Right lobe of liver (tissue), 6 donors: ENCODE results near the gene CRACDL. TPM values are rescaled to one million over a fixed set of nuclear protein-coding genes. Genes with fewer than 3 reads are reported as not detected.

Experiments
- ATAC-seq, 4 donors: fragments of 200-7000 bp; cut with Tn5 transposase; one replicate each; pipeline ENCODE4 v1.9.1; 2020; ENCODE audit warnings: mild to moderate bottlenecking in 4 of 4, moderate library complexity in 4 of 4
- DNase-seq, 3 donors: peaks; one replicate each; pipeline ENCODE4 v3.0.0-alpha.2; 2020
- H3K27ac ChIP-seq, 3 donors: fragments of 200-600 bp; one replicate each; pipeline ENCODE4 v1.8.0; 2022
- H3K27me3 ChIP-seq, 2 donors: fragments of 200-600 bp; one replicate each; pipeline ENCODE4 v1.8.0; 2022
- H3K36me3 ChIP-seq, 4 donors: fragments of 200-600 bp; sonication (generic) in 1 of 4; one replicate each; pipeline versions ENCODE4 v1.5.1 to v1.8.0; 2017 to 2022; ENCODE audit warnings: control low read depth in 1 of 4
- H3K4me1 ChIP-seq, 4 donors: fragments of 200-600 bp; sonication (generic) in 1 of 4; one replicate each; pipeline versions ENCODE4 v1.5.1 to v1.8.0; 2017 to 2022; ENCODE audit warnings: control low read depth in 1 of 4
- H3K4me3 ChIP-seq, 3 donors: fragments of 200-600 bp; one replicate each; pipeline ENCODE4 v1.8.0; 2022
- H3K9me3 ChIP-seq, 4 donors: fragments of 200-600 bp; sonication (generic) in 1 of 4; one replicate each; pipeline versions ENCODE4 v1.5.1 to v1.8.0; 2017 to 2022; ENCODE audit warnings: control low read depth in 1 of 4
- POLR2A ChIP-seq: fragments of 450-650 bp; IDR thresholded peaks from one replicate; pipeline ENCODE4 v1.6.1; 2017; ENCODE audit warnings: antibody characterized with exemption, mild to moderate bottlenecking
- WGBS: methylation state at CpG from one replicate; pipeline ENCODE4 v1.1.6; 2018; ENCODE audit warnings: low coverage, low lambda C conversion rate; ENCODE audit not compliant: insufficient coverage; ENCODE audit errors: missing lambda C conversion rate; 5-methylcytosine and 5-hydroxymethylcytosine counted together
- intact Hi-C, 2 donors: fragments of 100-400 bp; cut with DNase I; formaldehyde crosslinking; loops; one replicate each; pipeline versions ENCODE4 v1.11.2 to v1.14.1; 2022
- total RNA-seq, 6 experiments: library from RNA; depleted of rRNA in 2 of 6; stranded (reverse); fragments of >200 nt in 2 of 6; fragmentation: NEBNext Ultra II Directional in 3 of 6; extraction: Animal tissue kit (Norgen Biotek cat#: 25700) in 3 of 6; gene quantifications; one replicate each; pipeline versions ENCODE4 v1.1.0 to v1.2.4, GENCODE V29; 2016 to 2023
- TF ChIP-seq, protein P1 (sequence below), 4 donors: fragments of 200-600 bp in 3 of 4; fragments of 450-650 bp in 1 of 4; IDR thresholded peaks; one replicate each; pipeline versions ENCODE4 v1.5.1 to v1.8.0; 2016 to 2022; ENCODE audit warnings: antibody characterized with exemption in 4 of 4, mild to moderate bottlenecking in 2 of 4
- donor health status: DM: no; HTN: yes; CAD: no.
- donor health status: DM: no; HTN: no; CAD: no.
- donor health status: DM: no; HTN: no; CAD: no.
- donor health status: DM: no; HTN: yes; CAD: no.
- donor health status: DM: no; HTN: yes; CAD: no.

The CRACDL gene
- total RNA-seq, 6 experiments from 2014 or later, result 0.12 to 0.56 (median 0.32) TPM

DNA sequence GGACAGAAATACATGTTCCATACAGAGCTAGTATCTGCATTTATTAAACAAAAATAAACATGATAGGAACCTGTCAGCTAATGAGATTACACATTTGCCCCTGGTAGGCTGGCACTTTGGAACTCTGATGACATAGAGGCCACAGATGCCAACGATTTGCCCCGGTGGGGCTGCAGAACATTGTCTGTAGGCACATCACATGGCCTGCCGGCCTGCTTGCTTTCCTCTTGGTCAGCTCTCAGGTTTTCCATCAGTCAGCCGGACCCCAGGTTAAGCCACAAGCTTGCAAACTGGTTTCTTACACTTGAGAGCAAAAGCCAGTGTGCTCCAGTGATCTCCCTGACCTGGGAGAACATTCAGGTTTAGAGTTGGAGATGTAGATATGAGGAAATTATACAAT lies 60.3 kb downstream of the CRACDL start:
- Histone ChIP-seq H3K27ac (no peak overlapping the region), H3K4me3 (no peak overlapping the region), H3K27me3 (no peaks in the 10 kb centered on the region), H3K36me3 (no peaks in the 10 kb centered on the region), H3K4me1 (no peaks in the 10 kb centered on the region), H3K9me3 (no peaks in the 10 kb centered on the region)
- WGBS, result 90% methylated on average over 2 of the region's 4 CpGs
- no peak for DNase-seq
- no peak for ATAC-seq
- intact Hi-C loops, result no loop called here
- no peak for TF ChIP-seq POLR2A
- TF ChIP-seq, protein P1, sequence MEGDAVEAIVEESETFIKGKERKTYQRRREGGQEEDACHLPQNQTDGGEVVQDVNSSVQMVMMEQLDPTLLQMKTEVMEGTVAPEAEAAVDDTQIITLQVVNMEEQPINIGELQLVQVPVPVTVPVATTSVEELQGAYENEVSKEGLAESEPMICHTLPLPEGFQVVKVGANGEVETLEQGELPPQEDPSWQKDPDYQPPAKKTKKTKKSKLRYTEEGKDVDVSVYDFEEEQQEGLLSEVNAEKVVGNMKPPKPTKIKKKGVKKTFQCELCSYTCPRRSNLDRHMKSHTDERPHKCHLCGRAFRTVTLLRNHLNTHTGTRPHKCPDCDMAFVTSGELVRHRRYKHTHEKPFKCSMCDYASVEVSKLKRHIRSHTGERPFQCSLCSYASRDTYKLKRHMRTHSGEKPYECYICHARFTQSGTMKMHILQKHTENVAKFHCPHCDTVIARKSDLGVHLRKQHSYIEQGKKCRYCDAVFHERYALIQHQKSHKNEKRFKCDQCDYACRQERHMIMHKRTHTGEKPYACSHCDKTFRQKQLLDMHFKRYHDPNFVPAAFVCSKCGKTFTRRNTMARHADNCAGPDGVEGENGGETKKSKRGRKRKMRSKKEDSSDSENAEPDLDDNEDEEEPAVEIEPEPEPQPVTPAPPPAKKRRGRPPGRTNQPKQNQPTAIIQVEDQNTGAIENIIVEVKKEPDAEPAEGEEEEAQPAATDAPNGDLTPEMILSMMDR (IDR thresholded peaks at IDR 0.05), result no peak

DNA sequence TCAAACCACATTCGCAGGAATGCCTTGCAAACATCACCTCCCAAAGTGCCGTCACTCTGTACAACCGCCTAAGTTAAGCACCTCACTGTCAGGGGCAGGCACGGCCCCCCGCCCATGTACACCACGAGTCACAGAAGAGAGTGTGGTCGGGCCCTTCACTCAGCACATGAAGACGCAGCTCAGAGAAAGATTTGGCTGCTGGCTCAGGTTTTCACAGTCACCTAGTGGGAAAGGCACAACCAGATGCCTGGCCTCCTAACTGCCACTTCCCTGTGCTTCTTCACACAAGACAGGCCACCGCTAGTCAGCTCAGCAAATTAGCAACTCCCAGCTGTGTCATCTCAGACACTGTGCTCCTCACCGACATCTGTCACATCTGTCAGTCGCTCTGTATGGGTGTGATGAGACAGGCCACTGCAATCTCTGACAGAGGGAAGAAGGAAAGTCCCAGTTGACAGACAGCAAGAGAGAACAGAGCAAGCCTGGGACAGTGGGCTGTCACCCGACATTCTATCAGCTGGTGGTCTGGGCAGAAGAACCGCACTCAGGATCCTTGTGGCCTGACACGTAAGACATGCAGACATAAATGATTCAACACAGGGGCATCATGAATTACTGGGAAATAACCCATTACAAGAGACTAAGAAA lies 60.8 kb downstream of the CRACDL start:
- 79% methylated on average over 5 of the region's 14 CpGs for WGBS
- intact Hi-C loops, result no loop called here
- Histone ChIP-seq H3K27ac (no peak overlapping the region), H3K27me3 (no peaks in the 10 kb centered on the region), H3K4me3 (no peak overlapping the region), H3K4me1 (no peaks in the 10 kb centered on the region), H3K9me3 (no peaks in the 10 kb centered on the region), H3K36me3 (no peaks in the 10 kb centered on the region)
- DNase-seq, result no peak
- ATAC-seq, result no peak
- TF ChIP-seq POLR2A, result no peak
- TF ChIP-seq, protein P1 (IDR thresholded peaks at IDR 0.05), result no peak

DNA sequence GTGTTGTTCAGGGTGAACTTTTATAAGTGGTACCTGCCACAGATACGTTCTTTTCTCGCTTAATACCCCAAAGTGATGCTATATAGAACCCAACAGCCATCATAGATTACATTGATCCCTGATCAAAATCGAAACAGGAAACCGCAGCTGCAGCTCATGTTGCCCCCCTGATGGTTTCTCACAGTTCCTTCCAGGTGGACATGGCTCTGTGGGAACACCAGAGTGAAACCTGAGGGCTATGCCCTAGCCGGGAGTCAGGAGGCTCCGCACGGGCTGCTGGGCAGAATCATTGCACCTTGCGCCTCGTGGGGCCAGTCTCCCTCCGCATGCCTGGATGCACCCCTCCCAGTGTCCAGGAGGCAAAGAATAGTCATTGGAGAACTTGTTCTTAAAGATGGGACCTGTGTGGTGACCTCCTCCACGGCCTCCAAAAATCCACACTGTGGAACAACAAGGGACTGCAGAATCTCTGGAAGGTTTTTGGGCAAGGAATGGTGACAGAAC lies 61.8 kb downstream of the CRACDL start:
- ATAC-seq (no peak), DNase-seq (no peak)
- Histone ChIP-seq H3K27ac (no peak overlapping the region), H3K4me1 (no peaks in the 10 kb centered on the region), H3K9me3 (no peaks in the 10 kb centered on the region), H3K36me3 (no peaks in the 10 kb centered on the region), H3K4me3 (no peak overlapping the region), H3K27me3 (no peaks in the 10 kb centered on the region)
- no peak for TF ChIP-seq POLR2A
- TF ChIP-seq, protein P1 (IDR thresholded peaks at IDR 0.05), result no peak
- 81% methylated on average over 4 of the region's 11 CpGs for WGBS
- intact Hi-C loops, result no loop called here

DNA sequence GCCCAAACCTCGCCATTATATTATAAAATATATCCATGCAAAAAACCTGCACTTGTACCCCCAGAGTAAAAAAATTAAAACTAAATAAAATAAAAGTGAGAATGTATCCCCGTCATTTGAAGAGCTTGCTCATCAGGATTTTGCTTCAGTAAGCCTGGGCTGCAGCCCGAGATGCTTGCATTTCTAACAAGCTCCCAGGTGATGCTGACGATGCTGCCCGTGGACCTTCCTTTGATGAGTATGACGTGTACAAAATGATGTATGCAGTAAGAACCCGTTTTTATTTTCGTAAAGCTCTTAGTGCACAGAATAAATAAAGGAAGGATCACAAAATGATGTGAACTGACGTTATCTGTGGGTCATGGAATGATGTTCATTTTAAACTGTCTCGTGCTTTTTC lies 63.5 kb downstream of the CRACDL start:
- intact Hi-C loops, result no loop called here
- Histone ChIP-seq H3K36me3 (no peaks in the 10 kb centered on the region), H3K27me3 (no peaks in the 10 kb centered on the region), H3K27ac (no peak overlapping the region), H3K4me1 (no peaks in the 10 kb centered on the region), H3K4me3 (no peak overlapping the region), H3K9me3 (no peaks in the 10 kb centered on the region)
- no peak for TF ChIP-seq POLR2A
- TF ChIP-seq, protein P1 (IDR thresholded peaks at IDR 0.05), result no peak
- WGBS, result 59% methylated on average over 10 of the region's 10 CpGs
- DNase-seq (no peak), ATAC-seq (no peak)
